Limb (tissue), 2 donors: ENCODE data around the gene EFHC2.
"Not testable (repeated sequence)": the region's sequence is repeated elsewhere in the genome, so short reads cannot be mapped to it uniquely, and the experiment has no call there.

ENCODE experiments used
- DNase-seq, 2 donors: peaks; one replicate each; pipeline ENCODE4 v3.0.0-alpha.2; 2016; ENCODE audit errors: extremely low spot score in 2 of 2

The EFHC2 gene

GRCh38 chrX:44303119-44303518, 40.4 kb downstream of the EFHC2 start:
- no peak for DNase-seq

DNA sequence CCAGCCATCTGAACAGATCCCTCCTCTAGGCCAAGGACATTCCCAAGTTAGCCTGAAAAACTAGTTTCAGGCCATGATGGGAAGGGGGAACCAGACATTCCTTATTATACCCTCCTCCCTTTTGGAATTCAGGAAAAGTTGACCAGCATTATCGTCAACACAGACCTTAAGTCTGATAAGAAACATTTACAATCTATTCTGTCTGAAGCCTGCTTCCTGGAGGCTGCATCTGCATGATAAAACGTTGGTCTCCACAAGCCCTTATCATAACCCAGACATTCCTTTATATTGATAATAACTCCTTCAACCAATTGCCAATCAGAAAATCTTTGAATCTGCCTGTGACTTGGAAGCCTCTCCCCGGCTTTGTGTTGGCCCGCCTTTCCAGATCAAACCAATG, 44.3 kb downstream of the EFHC2 start:
- DNase-seq = no peak

DNA sequence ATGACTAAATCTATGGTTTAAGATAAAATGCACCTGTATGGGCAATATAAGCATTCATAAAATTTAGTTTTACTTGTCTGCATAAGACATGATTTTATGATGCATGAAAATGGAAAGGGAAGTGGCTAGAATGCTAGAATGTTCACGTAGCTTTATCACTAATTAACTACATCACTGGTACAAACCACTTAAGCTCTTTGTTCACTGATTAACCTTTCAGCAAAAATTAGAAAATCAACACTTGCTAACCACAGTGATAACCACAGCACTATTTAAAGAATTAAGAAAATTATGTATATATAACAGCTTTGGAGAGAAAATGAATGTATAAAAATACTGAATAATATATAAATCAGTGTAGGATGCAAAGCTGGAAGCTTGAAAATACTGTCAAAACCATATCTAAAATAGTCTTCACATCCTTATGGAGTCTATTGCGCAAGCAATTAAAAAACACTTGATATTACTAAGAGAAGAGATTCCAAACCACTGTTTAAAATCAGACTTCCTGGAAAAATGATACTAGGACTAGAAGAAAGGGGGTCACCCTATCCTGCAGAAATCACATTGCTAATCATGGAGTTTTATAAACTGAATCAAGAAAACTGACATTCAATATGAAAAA, 51.9 kb downstream of the EFHC2 start:
- no peak for DNase-seq

DNA sequence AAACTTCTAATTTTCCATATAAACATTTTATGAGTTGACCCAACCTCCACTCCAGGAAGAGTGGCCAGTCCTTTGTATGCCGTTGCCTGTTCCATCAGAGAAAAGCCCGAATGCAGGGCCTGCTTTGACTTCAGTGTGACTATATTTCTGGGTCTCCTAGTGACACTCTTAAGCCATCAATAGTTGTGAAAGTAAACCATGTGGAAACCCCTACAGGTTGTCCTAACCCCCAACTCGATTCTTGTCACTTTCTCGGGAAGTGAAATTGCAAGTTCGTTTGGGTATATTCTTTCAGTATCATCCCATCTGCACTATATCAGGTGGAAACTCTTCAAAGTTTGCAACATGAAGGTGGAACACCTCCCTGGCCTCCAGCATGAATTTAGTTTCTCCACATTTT, 52.8 kb downstream of the EFHC2 start:
- no peak for DNase-seq

- DNase-seq = no peak
These were observed 60.7 kb downstream of the EFHC2 start for GRCh38 chrX:44282753-44283152.

DNA sequence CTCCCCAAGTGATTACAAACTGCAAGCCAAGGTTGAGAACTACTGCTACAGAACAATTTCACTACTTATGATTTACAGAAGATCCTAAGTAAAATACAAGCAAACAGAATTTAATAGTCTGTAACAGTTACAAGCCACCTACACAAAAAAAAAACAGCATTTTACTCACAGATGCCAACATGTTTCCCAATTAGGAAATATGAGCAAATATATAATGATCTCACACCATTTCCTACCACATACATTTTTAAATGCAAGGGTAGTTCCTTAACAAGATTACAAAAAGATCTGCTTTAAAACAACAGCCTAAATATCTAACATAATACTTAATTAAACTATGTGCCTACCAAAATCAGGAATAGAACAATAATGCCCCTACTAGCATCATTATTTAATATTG, 63.4 kb downstream of the EFHC2 start:
- no peak for DNase-seq

- no peak for DNase-seq
These were observed 69.4 kb downstream of the EFHC2 start for GRCh38 chrX:44274096-44274495.

DNA sequence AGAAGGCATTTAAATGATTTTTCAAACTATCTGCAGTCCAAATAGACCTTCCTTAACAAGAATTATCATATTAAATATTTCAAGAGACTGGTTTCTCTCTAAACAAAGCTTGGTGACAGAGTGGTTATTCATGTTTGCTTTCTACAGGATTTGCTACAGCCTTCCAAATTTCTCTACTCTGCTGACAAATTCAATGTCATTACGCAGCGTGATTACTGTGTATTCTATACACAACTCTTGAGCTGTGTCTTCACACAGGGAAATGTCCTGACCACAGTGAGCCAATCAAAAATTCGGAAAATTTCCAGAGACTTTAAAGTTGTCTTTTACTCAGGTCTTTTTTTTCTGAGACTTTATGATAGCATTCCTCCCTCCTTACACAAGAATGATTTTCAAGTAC, 75.6 kb downstream of the EFHC2 start:
- DNase-seq = no peak

GRCh38 chrX:44267116-44267515, 76.4 kb downstream of the EFHC2 start:
- no peak for DNase-seq

- DNase-seq = no peak
These were observed 77.9 kb downstream of the EFHC2 start for GRCh38 chrX:44265559-44265958.

DNA sequence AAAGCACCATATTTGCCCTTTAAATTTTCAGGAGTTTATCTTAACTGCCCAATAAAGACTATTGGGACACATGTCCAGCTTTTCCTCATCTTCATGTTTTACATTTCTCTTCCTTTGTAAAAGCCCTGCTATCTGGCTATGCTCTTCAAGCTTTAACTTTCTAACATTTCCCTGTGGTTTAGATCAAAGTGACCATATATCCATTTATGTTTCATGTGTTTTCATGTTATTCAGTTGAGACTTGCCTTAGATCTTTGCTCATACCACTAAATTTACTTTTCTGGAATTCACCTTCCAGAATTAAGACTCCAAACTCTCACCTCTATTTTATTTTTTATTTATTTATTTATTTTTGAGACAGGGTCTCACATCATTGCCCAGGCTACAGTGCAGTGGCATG, 78.5 kb downstream of the EFHC2 start:
- DNase-seq = no peak

DNA sequence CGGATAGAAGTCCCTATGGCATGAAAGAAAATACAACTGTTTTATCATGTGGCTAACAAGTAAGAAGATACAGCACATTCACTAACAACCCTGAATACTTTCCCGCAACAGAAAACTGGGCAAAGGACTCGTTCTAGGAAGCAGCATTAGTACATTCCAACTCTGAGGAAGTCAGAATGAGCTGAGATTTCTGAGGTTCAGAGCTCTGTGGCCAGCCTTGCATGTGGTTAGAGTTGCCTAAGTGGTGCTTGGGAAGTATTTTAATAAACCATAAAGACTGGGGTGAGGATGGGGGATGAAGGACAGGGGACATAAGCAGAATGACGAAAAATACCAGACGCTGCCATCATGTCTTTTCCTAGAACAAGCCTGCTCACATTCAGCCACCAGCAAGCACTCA, 82.2 kb downstream of the EFHC2 start:
- DNase-seq = no peak

DNA sequence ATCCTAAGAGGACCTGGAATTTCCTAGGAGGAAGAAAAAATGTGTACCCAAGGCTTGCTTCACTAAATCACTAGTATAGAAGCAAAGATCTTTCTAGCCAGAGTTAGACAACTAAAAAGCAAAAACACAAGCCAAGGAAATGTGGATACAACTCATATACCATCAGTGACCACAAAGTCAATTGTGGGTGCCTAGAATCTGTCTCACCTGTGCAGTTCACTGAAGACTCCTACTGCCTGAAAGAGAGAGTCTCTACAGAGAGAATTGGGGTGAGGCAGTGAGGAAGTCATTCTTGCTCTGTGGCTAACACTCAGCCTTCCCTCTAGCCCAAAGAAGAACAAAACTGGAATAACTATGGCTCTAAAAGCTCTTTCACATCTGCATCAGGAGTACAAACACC, 82.9 kb downstream of the EFHC2 start:
- no peak for DNase-seq

GRCh38 chrX:44255742-44256141, 87.7 kb downstream of the EFHC2 start:
- not testable (repeated sequence) for DNase-seq

DNA sequence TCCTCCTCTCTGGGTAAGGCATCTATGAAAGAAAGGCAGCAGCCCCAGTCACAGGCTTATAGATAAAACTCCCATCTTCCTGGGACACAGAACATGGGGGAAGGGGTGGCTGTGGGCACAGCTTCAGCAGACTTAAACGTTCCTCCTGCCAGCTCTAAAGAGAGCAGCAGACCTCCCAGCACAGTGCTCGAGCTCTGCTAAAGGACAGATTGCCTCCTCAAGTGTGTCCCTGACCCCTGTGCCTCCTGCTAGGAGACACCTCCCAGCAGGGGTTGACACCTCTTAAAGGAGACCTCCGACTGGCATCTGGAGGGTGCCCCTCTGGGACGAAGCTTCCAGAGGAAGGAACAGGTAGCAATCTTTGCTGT, 89.9 kb downstream of the EFHC2 start:
- DNase-seq = no peak

- DNase-seq = peak in 1 of 2 donors; percentile 29
These were observed 90.5 kb downstream of the EFHC2 start for GRCh38 chrX:44252688-44253574.

DNA sequence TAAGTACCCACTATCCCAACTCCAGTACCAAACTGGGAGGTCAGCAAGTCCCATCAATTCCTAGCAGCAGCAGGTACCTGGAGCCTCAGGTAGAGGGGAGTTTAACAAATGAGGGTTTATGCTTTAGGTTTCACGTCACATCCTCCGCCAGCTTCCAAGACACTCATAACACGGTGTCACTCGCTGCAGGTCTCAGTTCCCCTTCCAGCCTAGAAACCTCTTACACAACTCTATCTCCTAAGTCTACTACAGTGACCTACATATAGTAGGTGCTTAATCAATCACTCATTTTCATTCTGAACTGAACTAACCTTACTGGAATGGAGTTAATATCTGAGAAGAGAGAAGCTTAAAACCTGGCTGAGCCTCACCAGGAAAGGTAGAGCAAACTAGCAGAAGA, 96.0 kb downstream of the EFHC2 start:
- no peak for DNase-seq

DNA sequence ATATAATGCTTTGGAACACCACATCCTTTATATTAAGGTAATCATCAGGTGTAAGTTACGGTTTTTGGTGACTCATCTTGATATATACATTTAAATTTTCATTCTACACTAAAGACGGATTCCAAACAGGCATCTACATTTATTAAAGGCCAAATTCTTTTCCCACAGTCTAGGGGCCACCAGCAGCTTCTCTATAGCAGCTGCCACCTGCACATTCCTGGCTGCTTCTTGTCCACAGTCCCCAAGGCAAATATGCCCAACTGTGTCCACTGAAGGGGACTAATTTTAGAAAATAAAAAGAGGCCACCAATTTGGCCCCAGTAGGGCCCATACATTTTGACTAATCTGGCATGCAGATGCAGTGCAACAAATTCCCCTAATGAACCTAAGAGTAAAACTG, 96.6 kb downstream of the EFHC2 start:
- DNase-seq = no peak

DNA sequence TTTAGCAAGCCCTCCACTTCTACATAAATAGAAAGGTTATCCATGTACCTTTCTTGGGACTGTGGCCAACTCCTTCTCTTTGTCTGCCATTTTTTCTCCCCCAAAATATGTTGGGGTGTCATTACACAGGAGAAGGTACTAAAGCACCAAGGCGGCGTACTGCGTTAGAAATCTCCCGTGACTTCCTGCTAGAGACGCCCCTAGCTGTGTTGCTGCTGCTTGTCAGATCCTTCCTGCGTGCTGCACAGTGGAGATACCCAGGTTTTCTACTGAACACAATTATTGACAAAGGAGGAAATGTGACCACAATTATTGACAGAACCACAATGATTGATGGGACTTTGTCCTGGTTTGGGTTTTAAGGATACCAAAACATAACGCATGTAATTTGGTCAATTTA, 97.7 kb downstream of the EFHC2 start:
- DNase-seq = no peak

DNA sequence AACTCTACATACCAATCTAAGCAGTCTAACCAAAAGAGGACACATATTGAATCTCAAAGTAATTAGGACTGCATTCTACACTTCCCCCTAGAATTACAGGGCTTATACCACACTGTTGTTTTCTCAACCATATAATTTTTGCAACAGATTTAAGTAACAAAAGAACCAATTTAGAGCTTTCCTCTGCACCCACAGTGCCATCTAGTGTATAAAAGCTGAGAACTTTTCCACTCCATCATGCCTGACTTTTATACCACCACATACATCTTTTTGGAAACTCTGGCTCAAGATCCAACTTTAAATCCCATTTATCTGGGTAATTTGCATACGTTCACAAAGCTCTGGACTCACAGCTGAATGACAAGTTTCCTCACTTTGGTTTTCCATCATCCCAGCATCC, 99.5 kb downstream of the EFHC2 start:
- DNase-seq = peak in 1 of 2 donors; percentile 7

- no peak for DNase-seq
These were observed 101.9 kb downstream of the EFHC2 start for GRCh38 chrX:44241546-44241945.

GRCh38 chrX:44240036-44240435, 103.4 kb downstream of the EFHC2 start:
- DNase-seq = no peak

GRCh38 chrX:44239036-44239435, 104.4 kb downstream of the EFHC2 start:
- DNase-seq = no peak
